Endothelial cell of umbilical vein (primary cell): ENCODE measurements around the gene GCSAML. TPM values are rescaled to one million over a fixed set of nuclear protein-coding genes. Genes with fewer than 3 reads are reported as not detected.

Experiments used
- BruUV-seq: library from RNA; stranded (reverse); fragments of 400-500 nt; replicated peaks from 2 replicates; lab custom pipeline; 2021; lab: Mats Ljungman, UMichigan
- CTCF ChIA-PET: fragments of 300-600, 350-600 bp; sonication (Branson Sonifier 250); formaldehyde crosslinking; loops from one replicate; lab custom pipeline; 2021; ENCODE audit warnings: antibody characterized with exemption, inconsistent platforms; lab: Charles Lee
- POLR2A ChIA-PET: fragments of 300-600, 350-600 bp; sonication (Branson Sonifier 250); formaldehyde crosslinking; loops from one replicate; lab custom pipeline; 2021; ENCODE audit warnings: antibody characterized with exemption, inconsistent platforms; lab: Charles Lee
- DNase-seq: peaks from one replicate; pipeline ENCODE4 v3.0.0-alpha.2; 2011; ENCODE audit warnings: low read depth, low spot score
- FAIRE-seq: peaks from 2 replicates; lab custom pipeline; 2011; peaks lifted over from hg19 to GRCh38; lab: Jason Lieb, UNC
- H2AFZ ChIP-seq: 2 replicates; pipeline ENCODE4 v1.6.0; 2012; ENCODE audit warnings: low read depth, low read length, control low read depth, inconsistent platforms
- H3K27ac ChIP-seq: 2 replicates; pipeline ENCODE4 v1.5.1; 2011; ENCODE audit warnings: low read depth, mild to moderate bottlenecking, control low read depth, low read length, moderate library complexity; ENCODE audit not compliant: insufficient read depth
- H3K27me3 ChIP-seq, 2 experiments: 2 replicates each; pipeline versions ENCODE4 v1.6.0 to v1.6.1; 2011; ENCODE audit warnings: low read length in 2 of 2, mixed read lengths in 1 of 2; ENCODE audit not compliant: control insufficient read depth in 2 of 2, insufficient read depth in 2 of 2
- H3K36me3 ChIP-seq, 2 experiments: 2 replicates in 1 of 2; 3 replicates in 1 of 2; pipeline ENCODE4 v1.5.1; 2011; ENCODE audit warnings: low read length in 2 of 2, mild to moderate bottlenecking in 1 of 2, moderate library complexity in 1 of 2; ENCODE audit not compliant: control insufficient read depth in 2 of 2, insufficient read depth in 2 of 2; ENCODE audit errors: extremely low read depth in 1 of 2
- H3K4me1 ChIP-seq: 3 replicates; pipeline ENCODE4 v1.5.1; 2011; ENCODE audit warnings: mild to moderate bottlenecking, low read length; ENCODE audit not compliant: control insufficient read depth, insufficient read depth; ENCODE audit errors: extremely low read depth
- H3K4me2 ChIP-seq: 2 replicates; pipeline ENCODE4 v1.6.1; 2011; ENCODE audit warnings: low read length, control low read depth, mixed read lengths; ENCODE audit not compliant: insufficient read depth
- H3K4me3 ChIP-seq, 3 experiments: fragments of 200-600 bp in 1 of 3; sonication (generic), shearing (Covaris generic) in 1 of 3; replicated peaks in 1 of 3; 2 replicates each; pipeline ENCODE4 v1.5.1; 2011 to 2016; ENCODE audit warnings: control low read depth in 3 of 3, low read length in 3 of 3, mild to moderate bottlenecking in 2 of 3, inconsistent platforms in 1 of 3, low read depth in 1 of 3, moderate library complexity in 1 of 3; ENCODE audit not compliant: insufficient read depth in 1 of 3
- H3K79me2 ChIP-seq: 2 replicates; pipeline ENCODE4 v1.6.0; 2012; ENCODE audit warnings: low read length, inconsistent platforms; ENCODE audit not compliant: control insufficient read depth, insufficient read depth
- H3K9ac ChIP-seq: replicated peaks from 2 replicates; pipeline ENCODE3; 2011; ENCODE audit warnings: low read length, control low read depth; ENCODE audit not compliant: insufficient read depth; ENCODE audit errors: extremely low read depth
- H3K9me1 ChIP-seq: replicated peaks from 3 replicates; pipeline ENCODE4 v1.6.0; 2011; ENCODE audit warnings: mild to moderate bottlenecking, low read length; ENCODE audit not compliant: control insufficient read depth, insufficient read depth; ENCODE audit errors: extremely low read depth
- H3K9me3 ChIP-seq: replicated peaks from 2 replicates; pipeline ENCODE4 v1.5.1; 2012; ENCODE audit warnings: low read length, inconsistent platforms; ENCODE audit not compliant: control insufficient read depth, insufficient read depth
- H4K20me1 ChIP-seq: replicated peaks from 2 replicates; pipeline ENCODE3; 2011; ENCODE audit warnings: mild to moderate bottlenecking, low read length; ENCODE audit not compliant: control insufficient read depth, insufficient read depth; ENCODE audit errors: extremely low read depth
- CTCF ChIP-seq, 2 donors: IDR thresholded peaks; 1 replicate in 1 of 2; 2 replicates in 1 of 2; pipeline ENCODE4 v1.5.1; 2011; ENCODE audit warnings: low read length in 2 of 2, mild to moderate bottlenecking in 2 of 2, moderate library complexity in 2 of 2, control low read depth in 1 of 2, inconsistent platforms in 1 of 2, low read depth in 1 of 2; ENCODE audit not compliant: insufficient read depth in 1 of 2; ENCODE audit errors: extremely low read depth in 1 of 2
- EZH2 ChIP-seq: IDR thresholded peaks from 2 replicates; pipeline ENCODE4 v1.6.1; 2012; ENCODE audit warnings: borderline replicate concordance, low read depth, mild to moderate bottlenecking, moderate library complexity, low read length, inconsistent platforms; ENCODE audit not compliant: severe bottlenecking
- FOS ChIP-seq: IDR thresholded peaks from 2 replicates; pipeline ENCODE4 v1.6.1; 2011; ENCODE audit warnings: mild to moderate bottlenecking, low read length, moderate library complexity, borderline replicate concordance; ENCODE audit not compliant: insufficient read depth
- GATA2 ChIP-seq: IDR thresholded peaks from 2 replicates; pipeline ENCODE4 v1.7.0; 2011; ENCODE audit warnings: low read depth, mild to moderate bottlenecking, moderate library complexity, mixed read lengths, low read length; ENCODE audit not compliant: insufficient read length, insufficient read depth
- JUN ChIP-seq: IDR thresholded peaks from 2 replicates; pipeline ENCODE4 v1.6.1; 2011; ENCODE audit warnings: borderline replicate concordance, low read depth; ENCODE audit not compliant: insufficient read length, insufficient read depth
- MAX ChIP-seq: IDR thresholded peaks from 2 replicates; pipeline ENCODE4 v1.6.1; 2011; ENCODE audit not compliant: insufficient read depth, insufficient read length
- MYC ChIP-seq: IDR thresholded peaks from one replicate; pipeline ENCODE4 v1.6.1; 2011; ENCODE audit warnings: mild to moderate bottlenecking, low read depth, low read length
- POLR2A ChIP-seq: IDR thresholded peaks from 2 replicates; pipeline ENCODE4 v1.6.1; 2012; ENCODE audit warnings: low read depth, mild to moderate bottlenecking, control low read depth, low read length
- POLR2AphosphoS5 ChIP-seq: IDR thresholded peaks from 2 replicates; pipeline ENCODE4 v1.6.1; 2012; ENCODE audit warnings: low read depth, mild to moderate bottlenecking, control low read depth, low read length, moderate library complexity; ENCODE audit not compliant: insufficient read depth
- dilution Hi-C: fragments of 300-500 bp; cut with MboI; formaldehyde crosslinking; loops from one replicate; pipeline ENCODE4 v1.15.0; 2019; ENCODE audit warnings: low sequenced_read_pairs; ENCODE audit not compliant: extremely low pct_ligation_motif_present
- intact Hi-C: fragments of 100-400 bp; cut with micrococcal nuclease; formaldehyde crosslinking; loops from one replicate; pipeline ENCODE4 v1.10.0; 2022
- polyA plus RNA-seq, 4 experiments: library from polyadenylated mRNA; depleted of rRNA in 3 of 4; stranded (reverse) in 3 of 4; unstranded in 1 of 4; fragments of >200 nt; gene quantifications; 2 replicates each; pipeline versions ENCODE4 v1.2.1 to v1.2.3, GENCODE V29; 2011 to 2012; ENCODE audit warnings: missing spikeins in 1 of 4
- total RNA-seq: library from RNA; stranded (reverse); gene quantifications from 2 replicates; pipeline ENCODE4 v1.2.3, GENCODE V29; 2021

The GCSAML gene
- total and polyA plus RNA-seq, 2 donors (not counting 3 experiments of a cell fraction or from before 2014, with no cell fraction given): not detected

- TF ChIP-seq POLR2A (no peak), CTCF (IDR thresholded peaks at IDR 0.05; ENCODE audit: extremely low read depth in 1 of 2, insufficient read depth in 1 of 2, low read depth in 1 of 2, low read length in 2 of 2) (no peak), MAX (no peak)
- ChIA-PET POLR2A (no interaction called here), CTCF (no interaction called here)
- Histone ChIP-seq H3K27ac (no peak overlapping the region), H2AFZ (no peak overlapping the region), H4K20me1 (no peaks in the 10 kb centered on the region), H3K9ac (no peak overlapping the region), H3K27me3 (no peaks in the 10 kb centered on the region), H3K9me3 (peaks cover 4% of the 10 kb centered on the region), H3K4me1 (no peaks in the 10 kb centered on the region), H3K4me2 (no peak overlapping the region), H3K36me3 (no peaks in the 10 kb centered on the region), H3K79me2 (no peaks in the 10 kb centered on the region), H3K9me1 (no peaks in the 10 kb centered on the region), H3K4me3 (no peak overlapping the region)
- no peak for FAIRE-seq
- intact Hi-C loops (no loop called here), dilution Hi-C loops (no loop called here)
- no TSS peak for BruUV-seq
- DNase-seq: no peak
Observed at GRCh38 chr1:247548092-247548491, 842 bp upstream of the GCSAML start.

GRCh38 chr1:247551721-247552120 lies 2.8 kb downstream of the GCSAML start:
- no peaks in the 10 kb centered on the region for H4K20me1 ChIP-seq
- no peaks in the 10 kb centered on the region for H3K36me3 ChIP-seq
- H3K4me2 ChIP-seq: no peak overlapping the region
- FAIRE-seq: no peak
- H3K27me3 ChIP-seq: no peaks in the 10 kb centered on the region
- no peak overlapping the region for H3K9ac ChIP-seq
- BruUV-seq: no TSS peak
- no peak overlapping the region for H2AFZ ChIP-seq
- ChIA-PET CTCF (no interaction called here), POLR2A (no interaction called here)
- TF ChIP-seq MYC: no peak
- TF ChIP-seq POLR2A: no peak
- no peak for TF ChIP-seq GATA2
- no peak for TF ChIP-seq EZH2
- no peak for TF ChIP-seq POLR2AphosphoS5
- TF ChIP-seq JUN: no peak
- no peak for TF ChIP-seq CTCF (IDR thresholded peaks at IDR 0.05; ENCODE audit: extremely low read depth in 1 of 2, insufficient read depth in 1 of 2, low read depth in 1 of 2, low read length in 2 of 2)
- no peak for TF ChIP-seq MAX
- TF ChIP-seq FOS: no peak
- DNase-seq: no peak
- H3K4me3 ChIP-seq: no peak overlapping the region
- H3K9me1 ChIP-seq: no peaks in the 10 kb centered on the region
- intact Hi-C loops: no loop called here
- no peak overlapping the region for H3K27ac ChIP-seq
- H3K9me3 ChIP-seq: peaks cover 4% of the 10 kb centered on the region
- dilution Hi-C loops: no loop called here
- no peaks in the 10 kb centered on the region for H3K79me2 ChIP-seq
- H3K4me1 ChIP-seq: no peaks in the 10 kb centered on the region
